HL-60 (cell line): ENCODE results near the gene AFDN.

Experiments
- DNase-seq, 2 experiments: peaks; one replicate each; pipeline ENCODE4 v3.0.0-alpha.2; 2010 to 2020; ENCODE audit warnings: low read depth in 1 of 2, low spot score in 1 of 2
- H3K27ac ChIP-seq: fragments of 250-450 bp; sonication (Bioruptor Pico); replicated peaks from 2 replicates; pipeline ENCODE4 v1.5.1; 2020; ENCODE audit warnings: mild to moderate bottlenecking, moderate library complexity
- H3K27me3 ChIP-seq: fragments of 250-450 bp; sonication (Bioruptor Pico); 2 replicates; pipeline ENCODE4 v1.5.1; 2021; ENCODE audit warnings: mild to moderate bottlenecking, moderate library complexity; ENCODE audit not compliant: insufficient read depth, poor library complexity, severe bottlenecking
- H3K4me3 ChIP-seq: replicated peaks from 2 replicates; pipeline ENCODE4 v1.5.1; 2011; ENCODE audit warnings: mild to moderate bottlenecking, control low read depth, low read length; ENCODE audit not compliant: insufficient read depth
- GABPA ChIP-seq: IDR thresholded peaks from 2 replicates; pipeline ENCODE4 v1.6.1; 2012; ENCODE audit warnings: low read depth
- POLR2AphosphoS5 ChIP-seq: IDR thresholded peaks from 2 replicates; pipeline ENCODE4 v1.6.1; 2012; ENCODE audit warnings: low read depth
- SPI1 ChIP-seq: IDR thresholded peaks from 2 replicates; pipeline ENCODE4 v1.6.1; 2012; ENCODE audit warnings: low read depth, mild to moderate bottlenecking, borderline replicate concordance
- TF ChIP-seq, protein P1 (sequence below): IDR thresholded peaks from 2 replicates; pipeline ENCODE4 v1.6.1; 2012; ENCODE audit warnings: low read depth; ENCODE audit not compliant: insufficient replicate concordance
- TF ChIP-seq, protein P2 (sequence below): IDR thresholded peaks from one replicate; pipeline ENCODE4 v1.5.1; 2011; ENCODE audit warnings: low read length, control low read depth, inconsistent platforms; ENCODE audit not compliant: insufficient read depth

The AFDN gene

GRCh38 chr6:167962711-167963110 is 136.0 kb downstream of the AFDN start:
- DNase-seq: no peak
- no peak overlapping the region for H3K4me3 ChIP-seq
- H3K27me3 ChIP-seq: peaks cover 6% of the 10 kb centered on the region
- H3K27ac ChIP-seq: no peak overlapping the region
- TF ChIP-seq POLR2AphosphoS5 (no peak), GABPA (no peak), SPI1 (no peak)
- TF ChIP-seq, protein P1, sequence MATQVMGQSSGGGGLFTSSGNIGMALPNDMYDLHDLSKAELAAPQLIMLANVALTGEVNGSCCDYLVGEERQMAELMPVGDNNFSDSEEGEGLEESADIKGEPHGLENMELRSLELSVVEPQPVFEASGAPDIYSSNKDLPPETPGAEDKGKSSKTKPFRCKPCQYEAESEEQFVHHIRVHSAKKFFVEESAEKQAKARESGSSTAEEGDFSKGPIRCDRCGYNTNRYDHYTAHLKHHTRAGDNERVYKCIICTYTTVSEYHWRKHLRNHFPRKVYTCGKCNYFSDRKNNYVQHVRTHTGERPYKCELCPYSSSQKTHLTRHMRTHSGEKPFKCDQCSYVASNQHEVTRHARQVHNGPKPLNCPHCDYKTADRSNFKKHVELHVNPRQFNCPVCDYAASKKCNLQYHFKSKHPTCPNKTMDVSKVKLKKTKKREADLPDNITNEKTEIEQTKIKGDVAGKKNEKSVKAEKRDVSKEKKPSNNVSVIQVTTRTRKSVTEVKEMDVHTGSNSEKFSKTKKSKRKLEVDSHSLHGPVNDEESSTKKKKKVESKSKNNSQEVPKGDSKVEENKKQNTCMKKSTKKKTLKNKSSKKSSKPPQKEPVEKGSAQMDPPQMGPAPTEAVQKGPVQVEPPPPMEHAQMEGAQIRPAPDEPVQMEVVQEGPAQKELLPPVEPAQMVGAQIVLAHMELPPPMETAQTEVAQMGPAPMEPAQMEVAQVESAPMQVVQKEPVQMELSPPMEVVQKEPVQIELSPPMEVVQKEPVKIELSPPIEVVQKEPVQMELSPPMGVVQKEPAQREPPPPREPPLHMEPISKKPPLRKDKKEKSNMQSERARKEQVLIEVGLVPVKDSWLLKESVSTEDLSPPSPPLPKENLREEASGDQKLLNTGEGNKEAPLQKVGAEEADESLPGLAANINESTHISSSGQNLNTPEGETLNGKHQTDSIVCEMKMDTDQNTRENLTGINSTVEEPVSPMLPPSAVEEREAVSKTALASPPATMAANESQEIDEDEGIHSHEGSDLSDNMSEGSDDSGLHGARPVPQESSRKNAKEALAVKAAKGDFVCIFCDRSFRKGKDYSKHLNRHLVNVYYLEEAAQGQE: no peak
- TF ChIP-seq, protein P2, sequence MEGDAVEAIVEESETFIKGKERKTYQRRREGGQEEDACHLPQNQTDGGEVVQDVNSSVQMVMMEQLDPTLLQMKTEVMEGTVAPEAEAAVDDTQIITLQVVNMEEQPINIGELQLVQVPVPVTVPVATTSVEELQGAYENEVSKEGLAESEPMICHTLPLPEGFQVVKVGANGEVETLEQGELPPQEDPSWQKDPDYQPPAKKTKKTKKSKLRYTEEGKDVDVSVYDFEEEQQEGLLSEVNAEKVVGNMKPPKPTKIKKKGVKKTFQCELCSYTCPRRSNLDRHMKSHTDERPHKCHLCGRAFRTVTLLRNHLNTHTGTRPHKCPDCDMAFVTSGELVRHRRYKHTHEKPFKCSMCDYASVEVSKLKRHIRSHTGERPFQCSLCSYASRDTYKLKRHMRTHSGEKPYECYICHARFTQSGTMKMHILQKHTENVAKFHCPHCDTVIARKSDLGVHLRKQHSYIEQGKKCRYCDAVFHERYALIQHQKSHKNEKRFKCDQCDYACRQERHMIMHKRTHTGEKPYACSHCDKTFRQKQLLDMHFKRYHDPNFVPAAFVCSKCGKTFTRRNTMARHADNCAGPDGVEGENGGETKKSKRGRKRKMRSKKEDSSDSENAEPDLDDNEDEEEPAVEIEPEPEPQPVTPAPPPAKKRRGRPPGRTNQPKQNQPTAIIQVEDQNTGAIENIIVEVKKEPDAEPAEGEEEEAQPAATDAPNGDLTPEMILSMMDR: no peak

GRCh38 chr6:167963589-167964057 is 136.9 kb downstream of the AFDN start:
- Histone ChIP-seq H3K27me3 (peaks cover 6% of the 10 kb centered on the region), H3K4me3 (no peak overlapping the region), H3K27ac (no peak overlapping the region)
- no peak for DNase-seq
- TF ChIP-seq, protein P1: no peak
- TF ChIP-seq GABPA (no peak), POLR2AphosphoS5 (no peak), SPI1 (no peak)
- TF ChIP-seq, protein P2: no peak

- DNase-seq: no peak
- Histone ChIP-seq H3K4me3 (no peak overlapping the region), H3K27ac (no peak overlapping the region), H3K27me3 (no peaks in the 10 kb centered on the region)
- TF ChIP-seq, protein P2: no peak
- TF ChIP-seq, protein P1: no peak
- TF ChIP-seq GABPA (no peak), POLR2AphosphoS5 (no peak), SPI1 (no peak)
Measured at GRCh38 chr6:167965592-167966539, 139.2 kb downstream of the AFDN start.
